ENCODE data around the gene OPCML.

The OPCML gene

DNA sequence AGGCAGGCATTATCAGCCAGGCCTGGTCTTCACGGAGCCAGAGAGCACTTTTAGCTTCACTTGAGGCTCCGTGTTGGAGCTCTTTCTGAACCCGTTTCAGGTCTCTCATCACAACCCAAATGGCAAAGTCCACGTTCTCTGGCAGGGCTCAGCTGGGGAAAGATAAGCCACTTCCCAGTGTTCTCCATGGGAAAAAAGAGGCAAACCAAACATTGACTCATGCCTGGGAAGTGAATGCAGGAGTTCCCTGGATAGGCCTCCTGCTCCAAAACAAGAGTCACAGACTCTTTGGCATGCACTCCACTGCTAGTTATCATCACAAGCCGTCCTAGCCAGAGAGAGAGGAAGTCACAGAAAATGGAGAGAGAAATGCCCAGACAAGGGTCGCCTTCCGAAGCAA is 11.6 kb downstream of the OPCML start:
- ATAC-seq: no peak
- H3K4me1 Mint-ChIP-seq: no peaks in the 10 kb centered on the region
- H3K36me3 Mint-ChIP-seq: no peaks in the 10 kb centered on the region
- peaks cover 3% of the 10 kb centered on the region for H3K9me3 Mint-ChIP-seq
- DNase-seq (ENCODE audit: low spot score in 2 of 2): no peak
- H3K4me3 Mint-ChIP-seq: no peak overlapping the region
- H3K27ac Mint-ChIP-seq: no peak overlapping the region

DNA sequence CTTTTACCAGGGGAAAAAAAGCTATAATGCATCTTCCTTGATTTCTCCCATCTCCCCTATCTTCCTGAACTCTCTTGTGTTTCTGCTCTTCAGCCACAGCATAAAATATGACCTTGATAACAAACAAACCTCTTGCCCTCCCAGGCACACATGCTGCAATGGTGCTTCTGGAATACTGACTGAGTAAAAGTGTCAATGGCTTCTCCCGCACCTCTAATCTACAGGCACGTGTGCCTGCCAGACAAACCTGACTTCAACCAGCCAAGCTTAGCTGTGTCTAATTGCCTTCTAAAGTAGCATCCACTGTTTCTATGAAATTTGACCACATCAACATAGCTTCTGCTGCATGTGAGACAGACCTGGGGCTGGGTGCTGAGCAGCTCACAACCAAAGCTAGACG is 12.7 kb downstream of the OPCML start:
- Mint-ChIP-seq H3K4me3 (no peak overlapping the region), H3K9me3 (peaks cover 3% of the 10 kb centered on the region), H3K4me1 (no peaks in the 10 kb centered on the region), H3K36me3 (no peaks in the 10 kb centered on the region), H3K27ac (no peak overlapping the region)
- DNase-seq (ENCODE audit: low spot score in 2 of 2) (no peak), ATAC-seq (no peak)

DNA sequence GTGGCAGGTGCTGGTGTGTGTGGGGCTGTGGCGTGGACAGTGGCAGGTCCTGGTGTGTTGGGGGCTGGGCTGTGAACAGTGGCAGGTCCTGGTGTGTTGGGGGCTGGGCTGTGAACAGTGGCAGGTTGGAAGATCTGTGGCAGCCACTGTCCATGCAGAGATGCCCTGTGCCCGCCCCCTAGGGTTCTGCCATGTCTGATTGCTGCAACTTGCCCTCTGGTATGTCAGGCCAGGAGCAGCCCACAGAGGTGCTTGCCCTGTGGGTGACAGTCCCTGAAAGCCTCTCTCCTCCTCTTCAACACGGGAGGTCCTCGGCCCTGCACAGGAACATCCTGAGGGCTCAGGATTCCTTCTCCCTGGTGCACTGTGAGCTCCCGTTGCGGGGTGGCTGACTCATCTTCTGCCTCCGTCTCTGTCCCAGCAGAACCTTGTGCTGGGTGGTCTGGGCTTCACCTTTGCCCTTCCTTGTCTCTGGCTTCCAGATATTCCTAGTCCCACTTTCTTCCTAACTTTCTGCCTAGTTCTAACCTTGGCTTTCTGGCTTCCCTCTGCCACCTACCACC is 13.5 kb downstream of the OPCML start:
- DNase-seq (ENCODE audit: low spot score in 2 of 2): no peak
- H3K4me1 Mint-ChIP-seq: no peaks in the 10 kb centered on the region
- H3K4me3 Mint-ChIP-seq: no peak overlapping the region
- no peak overlapping the region for H3K27ac Mint-ChIP-seq
- H3K36me3 Mint-ChIP-seq: no peaks in the 10 kb centered on the region
- H3K9me3 Mint-ChIP-seq: peaks cover 3% of the 10 kb centered on the region
- ATAC-seq: no peak

DNA sequence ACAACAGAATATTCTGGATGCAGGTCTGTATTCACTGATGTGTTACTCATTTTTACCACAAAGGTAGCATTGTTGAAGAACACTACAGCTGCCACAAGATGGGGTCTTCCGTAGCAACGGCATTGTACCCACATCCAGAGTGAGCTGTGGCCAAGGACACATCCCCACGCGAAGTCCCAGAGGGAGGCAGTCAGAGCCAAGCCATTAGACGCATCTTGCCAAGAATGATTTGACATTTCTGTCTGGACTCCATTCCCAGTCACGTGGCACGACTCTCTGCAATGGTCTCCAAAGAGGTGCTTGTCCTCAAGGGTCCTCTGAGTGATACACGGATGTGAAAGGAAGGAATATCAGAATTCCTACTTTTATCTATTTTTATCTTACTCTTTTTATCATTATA is 15.5 kb downstream of the OPCML start:
- no peak overlapping the region for H3K27ac Mint-ChIP-seq
- no peak for ATAC-seq
- no peaks in the 10 kb centered on the region for H3K36me3 Mint-ChIP-seq

DNA sequence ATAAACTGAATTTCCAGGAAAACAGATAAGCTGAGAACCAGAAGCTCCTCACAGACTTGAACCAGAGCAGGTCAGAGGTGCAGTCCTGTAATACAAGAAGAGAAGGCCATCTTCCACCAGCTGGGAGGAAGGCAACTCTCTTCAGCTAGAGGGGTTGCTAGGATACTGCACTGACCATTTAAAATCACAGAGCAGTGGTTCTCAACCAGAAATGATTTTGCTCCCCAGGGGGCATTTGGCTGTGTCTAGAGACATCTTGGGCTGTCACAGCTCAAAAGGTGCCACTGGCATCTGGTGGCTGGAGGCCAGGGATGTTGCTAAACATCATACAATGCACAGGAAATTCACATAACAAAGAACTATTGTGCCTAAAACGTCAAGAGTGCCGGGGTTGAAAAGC is 17.2 kb downstream of the OPCML start:
- H3K4me3 Mint-ChIP-seq: no peak overlapping the region
- DNase-seq (ENCODE audit: low spot score in 2 of 2): no peak
- H3K36me3 Mint-ChIP-seq: no peaks in the 10 kb centered on the region
- H3K27ac Mint-ChIP-seq: no peak overlapping the region
- peaks cover 10% of the 10 kb centered on the region for H3K9me3 Mint-ChIP-seq
- ATAC-seq: no peak
- H3K4me1 Mint-ChIP-seq: no peaks in the 10 kb centered on the region

More for the DNA sequence above, 15.5 kb downstream of the OPCML start:
- DNase-seq (ENCODE audit: low spot score in 2 of 2): no peak
- H3K9me3 Mint-ChIP-seq: peaks cover 6% of the 10 kb centered on the region
- H3K4me3 Mint-ChIP-seq: no peak overlapping the region
- no peaks in the 10 kb centered on the region for H3K4me1 Mint-ChIP-seq

DNA sequence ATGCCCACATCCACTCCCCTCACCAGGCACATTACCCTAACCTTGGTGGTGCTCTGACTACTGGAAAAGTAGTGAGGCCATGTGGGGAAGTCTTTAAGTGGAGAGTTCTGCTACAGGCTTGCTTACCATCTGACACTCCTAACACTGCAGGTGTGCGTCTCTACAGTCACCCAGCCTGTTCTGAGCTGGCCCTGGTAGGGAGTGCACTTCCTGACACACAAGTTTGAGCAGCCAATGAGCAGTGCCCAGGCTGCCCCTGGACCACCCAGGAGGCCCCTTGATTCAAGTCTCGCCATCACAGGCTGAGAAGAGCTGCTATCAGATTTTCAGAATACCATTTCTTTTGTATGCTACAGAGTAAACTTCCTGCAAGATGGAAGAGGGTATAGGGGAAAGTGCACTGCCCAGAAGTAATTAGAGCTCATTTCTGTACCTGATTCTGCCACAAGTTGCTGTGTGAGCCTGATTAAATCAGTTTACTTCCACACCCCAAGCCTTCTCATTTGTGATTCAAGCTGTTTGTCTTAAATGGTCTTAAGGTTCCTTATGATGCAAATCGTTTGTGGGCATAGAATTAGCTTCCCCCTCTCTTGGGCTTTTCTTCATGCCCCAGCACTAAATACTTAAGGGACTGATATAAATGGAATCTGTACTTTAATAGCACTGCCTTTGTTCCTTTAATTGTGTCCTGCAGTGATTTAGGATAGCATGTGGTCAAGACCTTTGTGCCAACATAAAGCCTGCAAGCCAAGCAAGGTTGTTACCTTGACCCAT is 22.2 kb downstream of the OPCML start:
- Mint-ChIP-seq H3K27ac (no peak overlapping the region), H3K36me3 (no peaks in the 10 kb centered on the region), H3K9me3 (peaks cover 7% of the 10 kb centered on the region), H3K4me3 (no peak overlapping the region), H3K4me1 (no peaks in the 10 kb centered on the region)
- DNase-seq (ENCODE audit: low spot score in 2 of 2) (no peak), ATAC-seq (no peak)

DNA sequence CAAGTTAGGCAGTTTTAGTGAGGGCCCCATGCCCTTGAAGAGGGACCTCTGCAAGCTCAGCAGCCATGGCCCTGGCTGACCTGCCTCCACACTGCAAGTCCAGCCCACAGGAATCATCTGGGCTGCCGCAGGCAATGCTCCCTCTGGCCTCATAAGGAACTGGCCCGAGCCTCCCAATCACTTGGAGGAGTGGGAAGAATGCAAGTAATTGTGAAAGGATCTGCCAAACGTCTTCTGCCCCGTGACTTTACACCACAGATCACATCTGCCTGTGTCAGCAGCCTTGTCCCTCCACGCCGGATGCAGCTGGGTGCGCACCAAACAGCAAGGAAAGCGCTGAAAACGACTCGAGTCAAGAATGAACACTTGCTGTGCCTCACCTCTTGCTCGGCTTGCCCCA is 23.8 kb downstream of the OPCML start:
- ATAC-seq: no peak
- Mint-ChIP-seq H3K4me1 (no peaks in the 10 kb centered on the region), H3K9me3 (peaks cover 7% of the 10 kb centered on the region), H3K36me3 (no peaks in the 10 kb centered on the region), H3K27ac (no peak overlapping the region), H3K4me3 (no peak overlapping the region)
- DNase-seq (ENCODE audit: low spot score in 2 of 2): no peak

DNA sequence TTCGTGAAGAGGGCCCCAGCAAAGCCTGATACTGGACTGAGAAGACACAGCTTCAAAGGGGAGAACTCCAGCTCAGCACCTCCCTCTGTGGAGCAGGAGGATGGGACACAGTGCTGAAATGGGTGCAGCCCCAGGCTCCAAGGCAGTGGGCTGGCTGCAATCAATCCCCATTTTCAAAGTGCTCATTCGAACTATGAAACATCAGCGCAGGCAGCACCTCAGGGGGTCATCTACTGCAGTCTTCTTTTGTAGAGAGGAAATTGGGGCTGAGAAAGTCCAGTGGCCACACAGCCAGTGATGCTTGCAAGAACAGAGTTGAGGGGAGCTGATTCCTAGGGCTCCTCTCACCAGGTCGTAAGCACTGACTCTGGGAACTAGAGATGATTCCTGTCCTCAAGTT is 25.1 kb downstream of the OPCML start:
- no peaks in the 10 kb centered on the region for H3K4me1 Mint-ChIP-seq
- H3K27ac Mint-ChIP-seq: no peak overlapping the region
- ATAC-seq: no peak
- peaks cover 4% of the 10 kb centered on the region for H3K9me3 Mint-ChIP-seq
- DNase-seq (ENCODE audit: low spot score in 2 of 2): no peak
- no peaks in the 10 kb centered on the region for H3K36me3 Mint-ChIP-seq
- no peak overlapping the region for H3K4me3 Mint-ChIP-seq

DNA sequence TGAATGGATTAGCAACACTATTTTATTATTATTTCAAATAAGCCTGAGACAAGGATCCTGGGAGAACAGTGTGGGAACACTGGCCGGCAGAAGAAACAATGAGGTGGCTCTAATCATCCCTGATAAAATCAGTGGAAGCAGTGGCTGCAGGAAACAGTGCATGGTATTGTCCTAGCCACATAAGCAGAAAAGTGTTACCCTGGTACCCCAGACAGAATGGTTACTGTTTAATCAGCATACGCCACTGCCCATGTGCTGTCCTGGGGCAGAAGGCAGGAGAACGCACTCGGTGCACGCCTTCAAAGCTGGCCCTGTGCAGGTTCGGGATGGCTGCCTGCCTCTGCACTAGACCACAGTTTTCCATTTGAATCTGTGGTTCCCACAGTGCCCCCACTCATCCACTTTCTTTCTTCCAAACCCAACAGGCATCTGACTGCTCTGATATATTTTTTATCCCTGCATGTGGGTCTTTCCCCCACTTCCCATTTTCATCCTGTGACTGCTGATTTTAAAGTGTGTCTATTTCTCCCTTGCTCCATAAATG is 25.7 kb downstream of the OPCML start:
- peaks cover 4% of the 10 kb centered on the region for H3K9me3 Mint-ChIP-seq
- DNase-seq (ENCODE audit: low spot score in 2 of 2) (no peak), ATAC-seq (no peak)
- no peak overlapping the region for H3K4me3 Mint-ChIP-seq
- H3K36me3 Mint-ChIP-seq: no peaks in the 10 kb centered on the region
- no peaks in the 10 kb centered on the region for H3K4me1 Mint-ChIP-seq
- H3K27ac Mint-ChIP-seq: no peak overlapping the region

DNA sequence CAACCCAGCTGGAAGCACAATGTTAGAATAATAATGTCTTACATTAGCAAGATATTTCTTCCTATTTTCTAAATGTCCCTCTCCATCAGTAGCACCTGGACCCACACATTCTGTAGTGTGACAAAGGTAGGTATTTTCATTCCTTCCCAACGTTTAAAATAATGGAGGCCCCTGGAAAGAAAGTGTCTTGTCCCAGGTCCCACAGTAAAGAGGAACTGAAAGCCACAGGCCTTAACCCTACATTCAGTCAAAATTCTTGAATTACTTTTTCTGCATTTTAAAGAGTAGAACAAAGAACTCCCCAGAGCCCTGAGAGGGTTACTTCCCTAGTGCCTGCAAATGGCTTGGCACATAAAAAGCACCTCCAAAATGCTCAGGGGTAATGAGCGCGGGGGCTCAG is 26.3 kb downstream of the OPCML start:
- ATAC-seq (no peak), DNase-seq (ENCODE audit: low spot score in 2 of 2) (no peak)
- Mint-ChIP-seq H3K4me1 (no peaks in the 10 kb centered on the region), H3K9me3 (no peaks in the 10 kb centered on the region), H3K4me3 (no peak overlapping the region), H3K36me3 (no peaks in the 10 kb centered on the region), H3K27ac (no peak overlapping the region)

DNA sequence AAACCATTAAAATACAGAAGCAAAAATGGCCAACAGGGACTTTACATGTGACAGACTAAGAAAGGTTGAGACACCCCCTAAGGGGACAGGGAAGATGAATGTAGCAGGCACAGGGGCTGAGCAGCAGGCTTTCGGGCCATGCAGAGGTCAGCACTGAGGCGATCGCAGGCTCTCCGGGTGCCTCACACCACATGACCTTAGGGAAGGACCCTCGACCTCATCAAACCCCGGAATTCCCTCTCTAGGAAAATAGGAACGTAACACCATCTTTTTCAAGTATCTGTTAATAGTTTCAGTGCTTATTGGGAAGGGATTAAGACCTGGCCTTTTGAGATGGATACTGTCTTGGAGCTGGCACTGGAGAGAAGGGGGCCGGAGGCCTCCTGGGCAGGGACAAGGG is 27.4 kb downstream of the OPCML start:
- ATAC-seq (no peak), DNase-seq (ENCODE audit: low spot score in 2 of 2) (no peak)
- H3K4me1 Mint-ChIP-seq: no peaks in the 10 kb centered on the region
- no peak overlapping the region for H3K4me3 Mint-ChIP-seq
- no peaks in the 10 kb centered on the region for H3K9me3 Mint-ChIP-seq
- no peaks in the 10 kb centered on the region for H3K36me3 Mint-ChIP-seq
- no peak overlapping the region for H3K27ac Mint-ChIP-seq

DNA sequence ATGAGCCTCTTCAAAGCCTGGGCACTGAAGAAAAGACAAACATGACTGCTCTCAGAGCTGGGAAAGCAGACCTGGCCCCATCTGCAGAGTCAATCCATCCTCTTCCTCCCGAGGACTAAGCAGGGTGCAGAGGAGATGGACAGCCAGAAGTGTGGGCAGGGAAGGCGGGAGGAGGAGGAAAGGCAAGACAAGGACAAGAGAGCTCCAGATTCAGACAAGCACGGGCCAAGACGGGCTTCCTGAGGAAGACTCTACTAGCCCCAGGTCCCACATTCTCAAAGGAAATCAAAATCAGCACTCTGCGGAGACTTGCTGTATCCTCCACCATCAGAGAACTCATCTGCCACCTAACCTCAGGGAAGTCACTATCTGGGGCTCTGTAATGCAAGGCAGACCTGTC is 28.5 kb downstream of the OPCML start:
- Mint-ChIP-seq H3K27ac (no peak overlapping the region), H3K4me1 (no peaks in the 10 kb centered on the region)

DNA sequence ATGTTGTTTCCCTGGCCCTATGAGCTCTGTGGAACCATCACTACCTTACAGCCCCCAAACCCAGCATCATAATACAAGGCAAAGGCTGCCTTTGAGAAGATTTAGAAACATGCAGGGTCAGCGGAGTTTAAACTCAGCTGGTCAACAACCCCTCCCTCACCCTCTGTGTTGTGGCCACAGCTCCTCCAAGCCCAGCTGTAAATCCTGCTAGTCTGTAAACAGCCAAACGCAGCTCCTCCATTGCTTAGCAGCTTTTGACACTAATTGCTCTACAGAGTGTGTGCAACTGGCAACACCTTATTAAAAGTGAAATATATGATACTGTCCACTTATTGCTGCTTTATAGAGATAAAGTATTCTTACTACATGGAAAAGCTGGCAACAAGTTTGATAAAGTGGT is 29.1 kb downstream of the OPCML start:
- Mint-ChIP-seq H3K27ac (no peak overlapping the region), H3K4me1 (no peaks in the 10 kb centered on the region), H3K9me3 (no peaks in the 10 kb centered on the region), H3K4me3 (no peak overlapping the region), H3K36me3 (no peaks in the 10 kb centered on the region)
- ATAC-seq (no peak), DNase-seq (ENCODE audit: low spot score in 2 of 2) (no peak)

More for the DNA sequence above, 28.5 kb downstream of the OPCML start:
- ATAC-seq: no peak
- Mint-ChIP-seq H3K36me3 (no peaks in the 10 kb centered on the region), H3K4me3 (no peak overlapping the region), H3K9me3 (no peaks in the 10 kb centered on the region)
- DNase-seq (ENCODE audit: low spot score in 2 of 2): no peak

DNA sequence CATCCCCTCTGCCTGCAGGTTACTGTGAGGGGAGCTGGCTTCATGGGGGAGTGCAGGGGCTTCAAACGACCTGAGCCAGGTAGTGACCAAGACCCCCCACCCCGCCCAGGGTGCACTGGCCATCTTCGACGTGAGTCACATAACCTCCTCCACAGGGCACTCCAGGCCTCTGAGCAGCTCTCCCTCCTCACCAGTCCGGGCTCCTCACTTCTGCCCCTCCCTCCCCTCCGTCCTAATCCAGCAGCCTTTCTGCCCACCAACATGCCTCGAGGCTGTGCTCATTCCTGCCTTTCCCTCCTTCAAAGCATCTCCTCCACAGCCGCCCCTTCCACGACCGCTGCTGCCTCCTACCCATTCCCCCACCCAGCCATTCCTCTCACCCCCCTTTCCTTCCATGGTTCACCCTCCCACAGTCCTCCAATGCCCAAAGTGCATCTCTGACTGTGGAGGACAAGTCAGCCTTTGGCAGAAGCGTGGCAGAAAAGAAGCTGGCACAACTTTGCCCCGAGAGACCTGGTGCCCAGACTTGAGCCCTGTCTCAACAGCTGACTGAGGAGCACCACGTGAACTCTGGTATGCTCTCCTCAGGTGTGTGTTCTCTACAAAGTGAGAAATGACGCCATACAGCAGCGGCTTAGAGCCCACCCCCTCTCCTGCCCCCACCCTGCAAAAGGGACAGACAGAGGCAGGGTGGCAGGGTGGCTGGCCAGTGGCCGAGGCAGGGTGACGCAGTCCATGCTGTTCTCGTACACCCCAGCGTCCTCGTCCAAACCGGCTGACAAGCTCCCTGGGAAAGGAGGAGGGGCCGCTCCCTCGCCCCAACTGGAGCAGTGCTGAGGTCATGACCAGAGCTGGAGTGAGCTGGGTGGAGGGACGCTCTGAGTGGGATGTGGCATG is 30.4 kb downstream of the OPCML start:
- Mint-ChIP-seq H3K36me3 (no peaks in the 10 kb centered on the region), H3K27ac (no peak overlapping the region), H3K4me1 (no peaks in the 10 kb centered on the region), H3K4me3 (no peak overlapping the region), H3K9me3 (no peaks in the 10 kb centered on the region)
- DNase-seq (ENCODE audit: low spot score in 2 of 2) (no peak), ATAC-seq (no peak)

DNA sequence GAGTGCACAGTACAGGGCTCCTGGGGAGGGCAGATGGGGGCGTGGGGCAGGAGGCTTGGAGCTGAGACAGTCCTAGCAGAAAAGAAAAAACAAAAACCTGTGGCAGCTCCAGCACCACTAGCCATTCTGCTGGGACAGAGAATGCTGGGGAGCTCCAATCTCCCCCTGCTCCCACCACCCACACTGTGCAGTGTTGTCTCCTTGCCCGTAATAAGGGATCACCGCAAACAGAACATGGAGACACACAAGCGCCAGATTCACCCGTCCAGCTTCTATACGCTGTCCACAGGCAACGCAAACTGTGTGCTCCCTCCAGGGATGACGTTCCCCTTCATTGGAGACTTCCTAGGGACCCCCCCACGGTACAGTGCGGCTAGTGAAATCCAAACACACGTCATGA is 31.4 kb downstream of the OPCML start:
- no peak for ATAC-seq
- H3K4me3 Mint-ChIP-seq: no peak overlapping the region
- DNase-seq (ENCODE audit: low spot score in 2 of 2): no peak
- H3K9me3 Mint-ChIP-seq: no peaks in the 10 kb centered on the region
- H3K36me3 Mint-ChIP-seq: no peaks in the 10 kb centered on the region
- H3K27ac Mint-ChIP-seq: no peak overlapping the region
- H3K4me1 Mint-ChIP-seq: no peaks in the 10 kb centered on the region

Measured in stimulated activated effector memory CD8-positive, alpha-beta T cell treated with anti-CD3 and anti-CD28 coated beads, Interleukin-12 subunit alpha, Interleukin-12 subunit beta, amount 100 ng/mL, for 72 hours (primary cell).